ENCODE measurements around the gene MRPL11. TPM values are rescaled to one million over a fixed set of nuclear protein-coding genes. Genes with fewer than 3 reads are reported as not detected.

MRPL11 gene
- total RNA-seq: 31.5 and 35.2 TPM in 2 replicates

DNA sequence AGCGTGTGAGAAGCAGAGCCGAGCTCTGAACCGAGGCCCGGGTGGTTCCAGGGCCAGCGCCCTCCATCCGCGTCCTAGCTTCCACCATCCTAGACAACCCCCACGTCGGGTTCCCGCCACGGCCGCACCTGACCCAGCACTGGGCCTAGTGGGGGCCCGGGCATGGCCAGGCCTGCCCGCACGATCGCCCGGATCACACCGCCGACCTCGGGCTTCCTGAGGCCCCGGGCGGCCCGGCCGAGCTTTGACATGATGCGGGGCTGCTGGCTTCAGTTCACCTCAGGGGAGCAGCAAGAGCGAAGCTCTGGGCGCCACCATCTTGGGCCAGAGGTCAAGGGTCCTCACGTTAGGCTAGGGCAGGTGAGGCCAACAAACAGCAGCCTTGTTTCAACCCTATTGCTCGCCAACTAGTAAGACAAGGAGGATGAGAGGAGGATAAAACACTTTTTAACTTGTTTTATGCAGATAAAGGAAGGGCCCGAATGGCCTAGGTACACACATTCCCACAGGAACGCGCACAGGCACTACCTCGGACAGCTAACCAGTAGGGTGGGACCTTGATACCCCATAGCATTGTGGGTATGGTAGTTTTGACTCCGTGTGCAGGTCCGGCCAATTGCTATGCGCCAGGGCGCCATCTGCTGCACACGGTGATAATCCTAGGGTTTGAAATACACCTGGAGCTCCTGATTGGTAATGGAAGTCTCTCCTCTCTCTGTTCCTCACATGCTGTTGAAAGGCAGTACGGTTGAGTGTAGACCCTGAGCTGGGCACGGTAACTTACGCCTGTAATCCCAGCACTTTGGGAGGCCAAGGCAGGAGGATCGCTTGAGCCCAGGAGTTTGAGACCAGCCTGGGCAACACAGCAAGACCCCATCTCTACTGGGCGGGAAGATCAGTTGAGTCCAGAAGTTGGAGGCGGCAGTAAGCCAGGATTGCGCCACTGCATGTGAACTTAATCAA is at the start of gene MRPL11:
Gene MRPL11, minus strand, starts transcription at position 345 of the 963 bp plus-strand sequence. Its CDS starts 94 bp downstream, at position 251.

DNA sequence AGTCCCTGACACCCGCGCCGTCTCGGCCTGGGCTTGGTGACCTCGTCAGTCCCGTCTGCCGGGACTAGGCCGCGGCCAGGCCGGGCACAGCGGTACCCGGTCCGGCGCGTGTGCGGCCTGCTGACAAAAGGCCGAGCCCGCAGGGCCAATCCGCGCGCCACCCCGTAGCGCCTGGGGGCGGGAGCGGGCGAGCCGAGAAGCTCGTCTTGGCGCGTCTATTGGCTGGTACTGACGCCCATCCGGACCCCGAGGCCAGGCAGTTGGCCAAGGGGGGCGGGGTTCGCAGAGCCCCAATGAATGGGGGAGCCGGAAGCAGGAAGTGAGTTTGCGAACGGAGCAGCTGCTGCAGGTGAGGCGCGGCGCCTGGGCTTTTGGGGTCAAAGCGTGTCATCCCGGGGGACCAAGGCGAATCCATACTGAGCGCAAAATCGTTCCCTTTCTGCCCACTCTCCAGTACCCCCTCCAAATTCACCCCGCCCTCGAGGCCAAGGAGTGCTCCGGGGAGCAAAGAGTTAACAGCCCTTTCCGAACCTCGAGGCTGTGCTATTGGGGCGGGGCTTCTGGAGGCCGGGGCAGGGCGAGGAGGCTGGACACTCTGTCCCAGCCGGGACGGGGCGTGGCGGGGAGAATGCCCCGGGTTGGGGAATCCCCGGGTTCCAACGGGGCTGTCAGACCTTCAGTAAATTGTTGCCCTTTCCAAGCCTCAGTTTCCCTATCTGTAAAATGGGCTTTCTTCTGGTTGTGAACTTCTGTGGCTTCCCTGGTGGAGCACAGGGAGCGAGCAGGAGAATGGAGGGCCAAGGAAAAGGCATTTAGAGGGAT is 41.7 kb upstream of the MRPL11 start, which contains the start of gene DPP3:
Gene DPP3, plus strand, starts transcription at position 318 of the 822 bp plus-strand sequence. CDS start 1,767 bp downstream, outside the sequence.

DNA sequence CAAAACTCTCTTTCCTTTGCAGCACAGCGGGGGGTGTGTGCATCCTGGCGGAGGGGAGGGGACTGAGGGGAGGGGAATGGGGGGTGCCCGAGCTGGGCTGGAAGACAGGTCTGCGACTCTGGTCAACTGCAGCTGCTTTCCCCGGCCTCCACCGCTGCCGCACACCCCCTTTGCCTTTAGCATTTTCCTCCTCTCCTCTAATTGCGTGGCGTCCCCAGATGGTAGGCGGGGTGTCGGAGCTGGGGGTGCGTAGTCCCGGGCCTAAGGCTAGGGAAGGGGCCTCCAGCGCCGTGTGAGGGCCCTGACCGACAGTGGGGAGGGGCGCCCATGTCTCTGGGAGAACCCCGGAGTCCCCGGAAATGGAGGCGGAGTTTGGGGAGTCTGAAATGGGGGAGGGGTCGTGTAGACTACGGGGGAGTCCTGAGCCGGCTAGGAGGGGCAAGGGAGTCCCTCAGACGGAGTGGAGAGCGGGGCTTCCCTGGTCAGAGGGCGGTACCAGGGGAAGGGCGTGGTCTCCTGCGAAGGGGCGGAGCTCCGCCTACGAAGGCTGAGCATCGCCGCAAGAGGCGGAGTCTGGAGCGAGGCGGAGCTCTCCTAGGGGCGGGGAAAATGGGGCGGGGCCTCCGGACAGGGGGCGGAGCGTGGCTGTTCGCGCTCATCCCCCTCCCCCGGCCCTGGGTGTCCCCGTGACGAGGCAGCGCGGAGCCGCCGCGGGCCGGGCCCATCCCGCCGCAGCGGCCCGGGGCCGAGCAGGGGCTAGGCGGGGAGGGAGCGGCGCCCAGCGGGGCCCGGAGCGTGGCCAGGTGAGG is 27.8 kb upstream of the MRPL11 start, which contains the start of gene PELI3:
Gene PELI3, plus strand, starts transcription at position 681 of the 809 bp plus-strand sequence. CDS start 1,224 bp downstream, outside the sequence.

DNA sequence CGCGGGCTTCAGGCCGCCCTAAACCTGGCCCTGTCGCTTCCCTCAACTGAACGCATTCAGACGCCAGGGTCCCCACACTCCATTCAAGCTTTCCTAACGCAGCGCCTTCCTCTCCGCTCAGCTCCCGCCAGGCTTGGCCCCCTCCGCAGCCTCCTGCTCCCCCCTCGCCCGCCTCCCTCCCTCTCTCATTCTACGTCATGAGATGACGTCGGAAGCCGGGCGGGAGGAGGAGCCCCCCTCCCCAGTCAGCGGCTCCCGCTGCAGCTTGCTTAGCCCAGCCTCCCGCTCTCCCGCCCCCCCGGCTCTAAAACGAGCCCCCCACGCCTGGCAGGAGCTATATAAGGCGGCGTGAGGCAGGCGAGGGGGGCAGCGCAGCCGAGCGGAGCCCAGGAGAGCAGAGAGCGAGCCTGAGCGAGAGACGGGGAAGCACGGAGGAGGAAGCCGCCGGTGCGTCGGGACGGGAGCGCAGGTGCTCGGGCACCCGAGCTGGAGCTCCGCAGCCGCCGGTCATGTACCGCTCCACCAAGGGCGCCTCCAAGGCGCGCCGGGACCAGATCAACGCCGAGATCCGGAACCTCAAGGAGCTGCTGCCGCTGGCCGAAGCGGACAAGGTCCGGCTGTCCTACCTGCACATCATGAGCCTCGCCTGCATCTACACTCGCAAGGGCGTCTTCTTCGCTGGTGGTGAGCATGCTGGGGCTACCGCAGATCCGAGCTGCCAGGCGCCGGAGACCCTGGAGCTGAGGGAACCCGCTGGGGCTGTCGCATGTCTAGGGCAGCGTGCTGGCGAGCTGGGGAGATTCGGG is 17.8 kb downstream of the MRPL11 start, which contains the start of gene NPAS4:
Gene NPAS4, plus strand, starts transcription at position 365 of the 806 bp plus-strand sequence. Its CDS starts 145 bp downstream, at position 510.

Other genes starting within 250 kb of the MRPL11 start
- gene KLC2, start 181.1 kb downstream of the MRPL11 start, total RNA-seq: 6.3 and 8.3 TPM in 2 replicates
- gene RAB1B, start 170.2 kb downstream of the MRPL11 start, total RNA-seq: 62.6 and 66.1 TPM in 2 replicates
- gene CNIH2, start 160.7 kb downstream of the MRPL11 start, total RNA-seq: 0.09 TPM in 1 of 2 replicates, not detected in the other
- 82.2 and 124 TPM in 2 replicates for gene YIF1A, start 149.7 kb downstream of the MRPL11 start, total RNA-seq
- gene TMEM151A, start 147.0 kb downstream of the MRPL11 start, total RNA-seq: not detected in 2 replicates
- 0.09 and 0.43 TPM in 2 replicates for gene CD248, start 121.8 kb downstream of the MRPL11 start, total RNA-seq
- 4.3 and 5.6 TPM in 2 replicates for gene RIN1, start 102.4 kb downstream of the MRPL11 start, total RNA-seq
- gene BRMS1, start 93.7 kb downstream of the MRPL11 start, total RNA-seq: 52.0 and 57.8 TPM in 2 replicates
- 15.8 and 23.2 TPM in 2 replicates for gene B4GAT1, start 91.2 kb downstream of the MRPL11 start, total RNA-seq
- 0.26 and 0.76 TPM in 2 replicates for gene SLC29A2, start 67.1 kb downstream of the MRPL11 start, total RNA-seq
- not detected in 2 replicates for gene NPAS4, start 17.8 kb downstream of the MRPL11 start, total RNA-seq
- 4.4 TPM in 2 replicates for gene PELI3, start 28.1 kb upstream of the MRPL11 start, total RNA-seq
- 36.2 and 42.4 TPM in 2 replicates for gene DPP3, start 41.6 kb upstream of the MRPL11 start, total RNA-seq
- 15.0 and 20.4 TPM in 2 replicates for gene BBS1, start 71.8 kb upstream of the MRPL11 start, total RNA-seq
- gene ZDHHC24, start 107.2 kb upstream of the MRPL11 start, total RNA-seq: 12.9 and 14.8 TPM in 2 replicates
- gene ACTN3, start 108.1 kb upstream of the MRPL11 start, total RNA-seq: not detected in 2 replicates
- gene CTSF, start 129.8 kb upstream of the MRPL11 start, total RNA-seq: 39.6 and 44.7 TPM in 2 replicates
- gene CCDC87, start 154.2 kb upstream of the MRPL11 start, total RNA-seq: 0.11 and 0.17 TPM in 2 replicates
- gene CCS, start 154.3 kb upstream of the MRPL11 start, total RNA-seq: 28.3 and 29.9 TPM in 2 replicates
- gene RBM14, start 177.8 kb upstream of the MRPL11 start, total RNA-seq: 16.5 and 18.7 TPM in 2 replicates
- gene RBM4, start 199.9 kb upstream of the MRPL11 start, total RNA-seq: 132 and 183 TPM in 2 replicates
- 20.6 and 26.5 TPM in 2 replicates for gene RBM4B, start 239.0 kb upstream of the MRPL11 start, total RNA-seq